Gastroesophageal sphincter (tissue), 4 donors: ENCODE data around the gene CT45A3. TPM values are rescaled to one million over a fixed set of nuclear protein-coding genes. Genes with fewer than 3 reads are reported as not detected.
"Not testable (repeated sequence)": the region's sequence is repeated elsewhere in the genome, so short reads cannot be mapped to it uniquely, and the experiment has no call there.

Experiments
- ATAC-seq: fragments of 150-250 bp; one replicate; pipeline ENCODE4 v1.9.1; 2016; ENCODE audit warnings: mild to moderate bottlenecking, moderate library complexity
- H3K27ac ChIP-seq, 4 donors: fragments of 200-600 bp; sonication (generic) in 3 of 4; 1 replicate in 3 of 4; 2 replicates in 1 of 4; pipeline ENCODE4 v1.5.1; 2016 to 2019
- H3K27me3 ChIP-seq: fragments of 200-600 bp; sonication (generic); one replicate; pipeline ENCODE4 v1.5.1; 2019
- H3K36me3 ChIP-seq, 2 donors: fragments of 200-600 bp; sonication (generic); one replicate each; pipeline ENCODE4 v1.5.1; 2019; ENCODE audit warnings: control low read depth in 1 of 2
- H3K4me1 ChIP-seq, 3 donors: fragments of 200-600 bp; sonication (generic); 1 replicate in 2 of 3; 2 replicates in 1 of 3; pipeline ENCODE4 v1.5.1; 2016 to 2019; ENCODE audit warnings: control low read depth in 2 of 3
- H3K4me3 ChIP-seq, 2 donors: fragments of 200-600 bp; sonication (generic); one replicate each; pipeline ENCODE4 v1.5.1; 2019; ENCODE audit warnings: mild to moderate bottlenecking in 1 of 2, moderate library complexity in 1 of 2
- H3K9me3 ChIP-seq, 3 donors: fragments of 200-600 bp; sonication (generic); one replicate each; pipeline ENCODE4 v1.5.1; 2017 to 2019; ENCODE audit warnings: control low read depth in 2 of 3
- CTCF ChIP-seq, 4 experiments: fragments of 200-600 bp in 2 of 4; fragments of 450-650 bp in 2 of 4; sonication (generic) in 1 of 4; IDR thresholded peaks; one replicate each; pipeline ENCODE4 v1.5.1; 2017 to 2019; ENCODE audit warnings: antibody characterized with exemption in 4 of 4, mild to moderate bottlenecking in 2 of 4, moderate library complexity in 2 of 4
- EP300 ChIP-seq: sonication (generic); formaldehyde crosslinking; IDR thresholded peaks from one replicate; pipeline ENCODE4 v1.6.1; 2017; ENCODE audit warnings: antibody characterized with exemption, mild to moderate bottlenecking
- POLR2A ChIP-seq, 2 donors: fragments of 450-650 bp; IDR thresholded peaks; one replicate each; pipeline ENCODE4 v1.6.1; 2017; ENCODE audit warnings: antibody characterized with exemption in 2 of 2, mild to moderate bottlenecking in 2 of 2, moderate library complexity in 1 of 2
- POLR2AphosphoS5 ChIP-seq: sonication (generic); formaldehyde crosslinking; IDR thresholded peaks from one replicate; pipeline ENCODE4 v1.6.1; 2017; ENCODE audit warnings: antibody characterized with exemption
- WGBS, 2 donors: methylation state at CpG; one replicate each; pipeline ENCODE4 v1.1.5; 2018; ENCODE audit warnings: low coverage in 1 of 2; 5-methylcytosine and 5-hydroxymethylcytosine counted together
- small RNA-seq, 4 donors: library from RNA; depleted of rRNA; stranded (forward); fragments of <200 nt; gene quantifications; one replicate each; pipeline ENCODE3, GENCODE V24; 2016
- total RNA-seq, 4 donors: library from RNA; depleted of rRNA; stranded (reverse); fragments of >200 nt; gene quantifications; one replicate each; pipeline ENCODE4 v1.1.0, GENCODE V29; 2016

CT45A3 gene
- total RNA-seq, 4 donors from 2014 or later, result not detected

GRCh38 chrX:135713795-135714194, 54.2 kb downstream of the CT45A3 start:
- Histone ChIP-seq H3K36me3 (no peaks in the 10 kb centered on the region), H3K27ac (no peak overlapping the region), H3K9me3 (no peaks in the 10 kb centered on the region), H3K27me3 (no peaks in the 10 kb centered on the region), H3K4me1 (no peaks in the 10 kb centered on the region), H3K4me3 (no peak overlapping the region)
- ATAC-seq, result no peak
- TF ChIP-seq POLR2A (IDR thresholded peaks at IDR 0.05) (no peak), CTCF (IDR thresholded peaks at IDR 0.05) (no peak), POLR2AphosphoS5 (no peak), EP300 (no peak)
- WGBS, 2 donors, result 79% methylated on average over 8 of the region's 20 CpGs; no CpG with 5 or more reads in 1 of the 2 donors

GRCh38 chrX:135713183-135713689, 54.8 kb downstream of the CT45A3 start, which contains the start of gene CT45A1:
TSS of gene CT45A1 (plus strand) at chrX:135713639. CDS start at chrX:135718941, 5,302 bp downstream.
- not testable (repeated sequence) for H3K36me3 ChIP-seq, H3K4me3 ChIP-seq, H3K4me1 ChIP-seq, H3K27me3 ChIP-seq, ATAC-seq, H3K9me3 ChIP-seq, H3K27ac ChIP-seq
- WGBS, 2 donors, result 80% methylated on average over 1 of the region's 15 CpGs; no CpG with 5 or more reads in 1 of the 2 donors

Small RNAs within 50 kb of the gene (small RNA-seq; reads per million reads assigned to genes)
- 0 reads per million in 4 donors for gene AC240442.1

Other genes with a start within 250 kb of the CT45A3 start
- gene INTS6L, start 247.5 kb downstream of the CT45A3 start, total RNA-seq, result 10 to 100 TPM in 2 of 4 donors, 1 to 10 TPM in 2; 7.6 to 18.4 (median 10.3) TPM
- not detected for gene CT45A1, start 54.6 kb downstream of the CT45A3 start, total RNA-seq
- gene CT45A5, start 17.3 kb upstream of the CT45A3 start, total RNA-seq, result not detected
- not detected for gene CT45A6, start 34.6 kb upstream of the CT45A3 start, total RNA-seq
- not detected for gene CT45A2, start 51.8 kb upstream of the CT45A3 start, total RNA-seq
- not detected for gene CT45A7, start 69.1 kb upstream of the CT45A3 start, total RNA-seq
- gene CT45A8, start 86.3 kb upstream of the CT45A3 start, total RNA-seq, result not detected
- not detected for gene CT45A9, start 103.6 kb upstream of the CT45A3 start, total RNA-seq
- gene CT45A10, start 125.3 kb upstream of the CT45A3 start, total RNA-seq, result not detected
- not detected for gene SAGE1, start 125.5 kb upstream of the CT45A3 start, total RNA-seq
- 10 to 100 TPM; 33.0 to 43.9 (median 40.6) TPM for gene MMGT1, start 205.8 kb upstream of the CT45A3 start, total RNA-seq
- gene SLC9A6, start 217.2 kb upstream of the CT45A3 start, total RNA-seq, result 10 to 100 TPM; 17.2 to 27.3 (median 20.3) TPM